ENCODE data around the gene EXPH5.
"Not testable (repeated sequence)": the region's sequence is repeated elsewhere in the genome, so short reads cannot be mapped to it uniquely, and the experiment has no call there.

The EXPH5 gene

DNA sequence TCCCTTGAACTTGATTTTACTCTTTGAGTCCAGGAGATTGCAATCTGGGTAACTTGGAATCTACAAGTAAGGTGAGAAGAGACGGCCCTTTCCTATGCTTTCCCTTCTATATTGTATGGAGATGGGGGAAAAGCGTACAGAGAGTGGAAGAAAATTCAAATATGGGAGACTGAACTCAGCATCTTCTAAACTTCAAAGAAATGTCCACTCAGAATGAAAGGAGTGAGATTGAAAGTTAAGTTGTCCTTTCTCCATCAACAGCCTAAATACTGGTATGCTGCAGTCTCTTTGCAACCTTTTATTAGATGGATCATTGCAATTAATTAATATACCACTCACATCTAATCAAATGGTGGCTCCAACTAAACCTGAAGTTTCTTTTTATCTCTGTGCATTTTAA is 6.4 kb upstream of the EXPH5 start:
- peaks cover 5% of the 10 kb centered on the region for H3K4me1 ChIP-seq (ENCODE audit: control insufficient read depth, low read depth, low read length)
- H3K27ac ChIP-seq (ENCODE audit: low read length), result no peak overlapping the region
- no peaks in the 10 kb centered on the region for H3K27me3 ChIP-seq (ENCODE audit: control insufficient read depth, insufficient read depth, low read length)
- no peaks in the 10 kb centered on the region for H3K36me3 ChIP-seq (ENCODE audit: control insufficient read depth, low read depth, low read length)
- H3K9ac ChIP-seq (ENCODE audit: low read length), result no peak overlapping the region
- H3K4me3 ChIP-seq (ENCODE audit: low read length), result no peak overlapping the region
- no peaks in the 10 kb centered on the region for H3K9me3 ChIP-seq (ENCODE audit: control insufficient read depth, low read depth, low read length)

DNA sequence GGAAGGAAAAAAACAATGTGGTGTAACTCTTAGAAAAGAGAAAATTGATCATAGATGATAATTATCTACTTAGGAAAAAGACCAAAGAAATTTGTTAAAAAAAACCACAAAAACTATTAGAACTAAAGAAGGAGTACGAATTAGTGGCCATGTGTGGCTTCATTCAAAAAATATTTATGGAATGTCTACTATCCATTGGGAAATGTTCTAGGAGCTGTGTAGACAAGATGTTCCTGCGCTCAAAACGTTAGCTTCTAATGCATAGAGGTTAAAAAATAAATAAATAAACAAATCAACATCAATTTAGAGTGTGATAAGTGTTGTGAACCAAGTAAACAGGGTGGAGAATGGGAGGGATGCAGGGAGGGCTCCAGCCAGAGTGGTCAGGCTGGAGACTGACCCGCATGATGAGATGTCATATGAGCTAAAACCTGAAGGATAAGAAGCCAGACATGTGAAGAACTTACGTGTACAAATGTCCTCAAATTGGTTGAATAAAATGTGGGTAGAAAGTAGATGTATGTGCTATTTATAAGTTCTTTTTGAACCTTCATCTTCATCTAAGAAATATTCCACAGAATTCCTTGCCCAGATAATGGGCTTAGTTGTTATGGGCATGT is 4.3 kb upstream of the EXPH5 start:
- Histone ChIP-seq H3K9me3 (ENCODE audit: control insufficient read depth, low read depth, low read length) (no peaks in the 10 kb centered on the region), H3K4me3 (ENCODE audit: low read length) (no peak overlapping the region), H3K4me1 (ENCODE audit: control insufficient read depth, low read depth, low read length) (peaks cover 6% of the 10 kb centered on the region), H3K27me3 (ENCODE audit: control insufficient read depth, insufficient read depth, low read length) (peaks cover 1% of the 10 kb centered on the region), H3K36me3 (ENCODE audit: control insufficient read depth, low read depth, low read length) (no peaks in the 10 kb centered on the region), H3K27ac (ENCODE audit: low read length) (no peak overlapping the region), H3K9ac (ENCODE audit: low read length) (no peak overlapping the region)

GRCh38 chr11:108596701-108597100 is 3.1 kb upstream of the EXPH5 start:
- H3K36me3 ChIP-seq (ENCODE audit: control insufficient read depth, low read depth, low read length), result no peaks in the 10 kb centered on the region

DNA sequence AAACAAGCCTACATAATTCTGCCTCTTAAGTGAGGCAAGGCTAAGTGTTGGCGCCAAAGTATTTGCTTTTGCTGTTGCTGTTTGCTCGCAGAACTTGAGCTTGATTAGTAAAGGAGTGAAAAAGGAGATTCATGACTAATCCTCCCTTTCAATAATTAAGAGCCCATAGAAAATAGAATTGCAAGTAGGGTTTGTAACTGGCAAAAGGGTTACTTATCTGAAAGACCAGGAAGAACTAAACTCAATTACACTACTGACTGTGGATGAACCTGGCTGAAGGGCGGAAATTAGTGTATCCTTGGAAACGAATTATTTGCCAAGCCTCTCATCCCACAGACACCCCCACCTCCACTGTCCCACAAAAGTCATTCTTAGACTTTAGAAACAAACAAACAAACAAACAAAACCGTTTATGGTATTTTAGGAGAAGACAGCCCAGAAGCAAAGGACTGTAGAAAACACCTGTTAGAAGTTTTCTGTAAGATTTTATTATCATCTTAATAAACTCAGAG is 411 bp upstream of the EXPH5 start:
- H3K36me3 ChIP-seq (ENCODE audit: control insufficient read depth, low read depth, low read length), result no peaks in the 10 kb centered on the region
- no peak overlapping the region for H3K27ac ChIP-seq (ENCODE audit: low read length)
- H3K27me3 ChIP-seq (ENCODE audit: control insufficient read depth, insufficient read depth, low read length), result peaks cover 21% of the 10 kb centered on the region
- H3K9ac ChIP-seq (ENCODE audit: low read length), result no peak overlapping the region
- no peaks in the 10 kb centered on the region for H3K9me3 ChIP-seq (ENCODE audit: control insufficient read depth, low read depth, low read length)
- peak overlapping the region; percentile 78 for H3K4me3 ChIP-seq (ENCODE audit: low read length)
- H3K4me1 ChIP-seq (ENCODE audit: control insufficient read depth, low read depth, low read length), result peaks cover 10% of the 10 kb centered on the region

More at GRCh38 chr11:108596701-108597100, 3.1 kb upstream of the EXPH5 start:
- Histone ChIP-seq H3K9ac (ENCODE audit: low read length) (no peak overlapping the region), H3K9me3 (ENCODE audit: control insufficient read depth, low read depth, low read length) (no peaks in the 10 kb centered on the region), H3K4me1 (ENCODE audit: control insufficient read depth, low read depth, low read length) (peaks cover 10% of the 10 kb centered on the region), H3K27ac (ENCODE audit: low read length) (no peak overlapping the region), H3K27me3 (ENCODE audit: control insufficient read depth, insufficient read depth, low read length) (peaks cover 13% of the 10 kb centered on the region), H3K4me3 (ENCODE audit: low read length) (no peak overlapping the region)

DNA sequence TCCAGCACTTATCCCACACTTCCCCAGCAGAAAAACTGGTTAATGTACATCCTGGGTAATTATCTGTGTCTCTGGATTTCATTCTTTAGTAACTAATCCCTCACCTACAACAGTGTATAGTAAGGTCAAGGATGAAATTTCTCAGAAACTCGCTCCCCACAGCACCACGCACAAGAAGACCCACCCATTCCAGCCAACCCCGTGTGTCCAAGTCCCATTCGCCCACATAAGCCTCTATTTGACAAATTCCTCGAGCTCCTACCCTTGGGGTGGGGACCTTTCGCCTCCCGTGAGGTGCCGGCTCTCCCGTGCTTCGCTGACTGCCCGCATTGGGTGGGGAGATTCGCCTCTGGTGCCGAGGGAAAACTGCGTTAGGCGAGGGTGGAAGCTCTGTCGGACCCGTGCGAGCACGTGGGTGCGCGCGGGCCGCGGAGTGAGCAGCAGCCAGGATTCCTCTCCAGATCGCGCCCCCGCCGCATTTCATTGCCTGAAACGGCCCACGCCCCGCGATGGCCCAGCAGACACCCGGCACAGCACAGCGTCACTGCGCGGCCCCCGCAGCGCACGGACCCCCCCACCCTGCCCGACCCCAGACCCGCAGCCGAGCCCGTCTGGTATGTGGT is 866 bp downstream of the EXPH5 start:
- Histone ChIP-seq H3K36me3 (ENCODE audit: control insufficient read depth, low read depth, low read length) (no peaks in the 10 kb centered on the region), H3K4me3 (ENCODE audit: low read length) (peak overlapping the region; percentile 78), H3K9me3 (ENCODE audit: control insufficient read depth, low read depth, low read length) (no peaks in the 10 kb centered on the region), H3K9ac (ENCODE audit: low read length) (peak overlapping the region; percentile 46), H3K27ac (ENCODE audit: low read length) (no peak overlapping the region), H3K4me1 (ENCODE audit: control insufficient read depth, low read depth, low read length) (peaks cover 10% of the 10 kb centered on the region), H3K27me3 (ENCODE audit: control insufficient read depth, insufficient read depth, low read length) (peaks cover 21% of the 10 kb centered on the region)

GRCh38 chr11:108591893-108592292 is 1.7 kb downstream of the EXPH5 start:
- Histone ChIP-seq H3K9ac (ENCODE audit: low read length) (no peak overlapping the region), H3K27me3 (ENCODE audit: control insufficient read depth, insufficient read depth, low read length) (peaks cover 21% of the 10 kb centered on the region), H3K4me1 (ENCODE audit: control insufficient read depth, low read depth, low read length) (peaks cover 10% of the 10 kb centered on the region), H3K36me3 (ENCODE audit: control insufficient read depth, low read depth, low read length) (no peaks in the 10 kb centered on the region), H3K4me3 (ENCODE audit: low read length) (peak overlapping the region; percentile 78), H3K27ac (ENCODE audit: low read length) (no peak overlapping the region), H3K9me3 (ENCODE audit: control insufficient read depth, low read depth, low read length) (no peaks in the 10 kb centered on the region)

GRCh38 chr11:108589136-108589535 is 4.4 kb downstream of the EXPH5 start:
- Histone ChIP-seq H3K4me3 (ENCODE audit: low read length) (no peak overlapping the region), H3K36me3 (ENCODE audit: control insufficient read depth, low read depth, low read length) (no peaks in the 10 kb centered on the region), H3K27me3 (ENCODE audit: control insufficient read depth, insufficient read depth, low read length) (peaks cover 21% of the 10 kb centered on the region), H3K9ac (ENCODE audit: low read length) (no peak overlapping the region), H3K4me1 (ENCODE audit: control insufficient read depth, low read depth, low read length) (peaks cover 4% of the 10 kb centered on the region), H3K27ac (ENCODE audit: low read length) (no peak overlapping the region), H3K9me3 (ENCODE audit: control insufficient read depth, low read depth, low read length) (no peaks in the 10 kb centered on the region)

DNA sequence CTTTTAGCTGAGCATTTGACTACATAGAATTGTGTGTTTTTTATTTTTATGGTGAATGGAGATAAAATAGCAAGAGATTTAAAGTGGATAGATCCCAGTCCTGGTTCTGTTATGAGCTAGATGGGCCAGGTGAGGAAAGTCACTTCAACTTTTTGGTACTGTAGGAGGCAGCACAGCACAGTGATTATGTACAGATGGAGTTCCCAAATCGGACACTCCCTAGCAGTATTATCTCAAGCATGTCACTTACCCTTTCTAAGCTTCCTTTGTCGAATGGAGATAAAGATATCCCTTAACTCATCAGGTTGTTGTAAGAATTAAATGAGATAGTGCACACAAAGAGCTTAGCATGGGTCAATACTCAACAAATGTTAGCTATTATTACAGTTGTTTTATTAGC is 5.3 kb downstream of the EXPH5 start:
- Histone ChIP-seq H3K9me3 (ENCODE audit: control insufficient read depth, low read depth, low read length) (no peaks in the 10 kb centered on the region), H3K9ac (ENCODE audit: low read length) (no peak overlapping the region), H3K27ac (ENCODE audit: low read length) (no peak overlapping the region), H3K4me3 (ENCODE audit: low read length) (no peak overlapping the region), H3K4me1 (ENCODE audit: control insufficient read depth, low read depth, low read length) (peaks cover 4% of the 10 kb centered on the region), H3K27me3 (ENCODE audit: control insufficient read depth, insufficient read depth, low read length) (peaks cover 21% of the 10 kb centered on the region), H3K36me3 (ENCODE audit: control insufficient read depth, low read depth, low read length) (no peaks in the 10 kb centered on the region)

- Histone ChIP-seq H3K9ac (ENCODE audit: low read length) (no peak overlapping the region), H3K27ac (ENCODE audit: low read length) (no peak overlapping the region), H3K36me3 (ENCODE audit: control insufficient read depth, low read depth, low read length) (no peaks in the 10 kb centered on the region)
Measured at GRCh38 chr11:108587109-108587508, 6.5 kb downstream of the EXPH5 start.

DNA sequence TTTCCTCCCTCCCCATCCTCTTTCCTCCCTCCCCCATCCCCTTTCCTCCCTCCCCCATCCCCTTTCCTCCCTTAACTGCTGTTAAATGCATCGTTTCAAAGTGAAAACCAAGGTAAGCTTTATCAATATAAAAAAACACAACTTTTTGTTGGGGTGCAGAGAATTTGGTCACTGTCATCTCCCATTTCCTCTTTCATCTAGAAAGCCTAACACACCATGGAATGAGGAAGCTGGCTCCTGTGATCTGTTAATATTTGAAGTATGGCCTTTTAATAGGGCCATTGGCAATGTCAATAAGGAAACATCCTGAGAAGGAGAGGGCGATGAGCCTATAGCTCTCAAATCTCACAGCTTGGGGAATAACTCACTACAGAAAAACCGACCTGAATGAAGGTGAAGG is 7.0 kb downstream of the EXPH5 start:
- Histone ChIP-seq H3K4me1 (ENCODE audit: control insufficient read depth, low read depth, low read length) (no peaks in the 10 kb centered on the region), H3K9ac (ENCODE audit: low read length) (no peak overlapping the region), H3K27ac (ENCODE audit: low read length) (no peak overlapping the region), H3K9me3 (ENCODE audit: control insufficient read depth, low read depth, low read length) (no peaks in the 10 kb centered on the region), H3K27me3 (ENCODE audit: control insufficient read depth, insufficient read depth, low read length) (peaks cover 7% of the 10 kb centered on the region), H3K4me3 (ENCODE audit: low read length) (no peak overlapping the region), H3K36me3 (ENCODE audit: control insufficient read depth, low read depth, low read length) (no peaks in the 10 kb centered on the region)

More at GRCh38 chr11:108587109-108587508, 6.5 kb downstream of the EXPH5 start:
- Histone ChIP-seq H3K4me3 (ENCODE audit: low read length) (no peak overlapping the region), H3K27me3 (ENCODE audit: control insufficient read depth, insufficient read depth, low read length) (peaks cover 12% of the 10 kb centered on the region), H3K4me1 (ENCODE audit: control insufficient read depth, low read depth, low read length) (no peaks in the 10 kb centered on the region), H3K9me3 (ENCODE audit: control insufficient read depth, low read depth, low read length) (no peaks in the 10 kb centered on the region)

GRCh38 chr11:108586185-108586584 is 7.4 kb downstream of the EXPH5 start:
- not testable (repeated sequence) for H3K4me1 ChIP-seq (ENCODE audit: control insufficient read depth, low read depth, low read length); H3K27ac ChIP-seq (ENCODE audit: low read length); H3K9me3 ChIP-seq (ENCODE audit: control insufficient read depth, low read depth, low read length); H3K27me3 ChIP-seq (ENCODE audit: control insufficient read depth, insufficient read depth, low read length); H3K9ac ChIP-seq (ENCODE audit: low read length); H3K36me3 ChIP-seq (ENCODE audit: control insufficient read depth, low read depth, low read length); H3K4me3 ChIP-seq (ENCODE audit: low read length)

DNA sequence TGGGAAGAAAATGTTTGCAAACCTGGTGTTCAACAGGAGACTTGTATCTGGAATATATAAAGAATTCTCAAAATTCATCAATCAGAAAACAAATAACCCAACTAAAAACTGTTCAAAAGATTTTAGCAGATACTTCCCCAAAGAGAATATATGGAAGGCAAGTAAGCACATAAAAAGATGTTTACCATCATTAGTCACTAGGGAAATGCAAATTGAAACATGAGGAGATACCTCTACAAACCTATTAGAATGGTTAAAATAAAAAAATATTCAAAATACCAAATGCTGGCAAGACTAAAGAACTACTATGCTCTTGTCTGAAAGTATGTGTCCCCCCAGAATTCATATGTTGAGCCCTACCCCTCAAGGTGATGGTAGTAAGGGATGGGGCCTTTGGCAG is 8.6 kb downstream of the EXPH5 start:
- H3K4me1 ChIP-seq (ENCODE audit: control insufficient read depth, low read depth, low read length), result no peaks in the 10 kb centered on the region
- no peaks in the 10 kb centered on the region for H3K36me3 ChIP-seq (ENCODE audit: control insufficient read depth, low read depth, low read length)
- H3K9ac ChIP-seq (ENCODE audit: low read length), result no peak overlapping the region

More for the DNA sequence above, 8.6 kb downstream of the EXPH5 start:
- no peak overlapping the region for H3K4me3 ChIP-seq (ENCODE audit: low read length)
- H3K27ac ChIP-seq (ENCODE audit: low read length), result no peak overlapping the region
- H3K9me3 ChIP-seq (ENCODE audit: control insufficient read depth, low read depth, low read length), result no peaks in the 10 kb centered on the region
- no peaks in the 10 kb centered on the region for H3K27me3 ChIP-seq (ENCODE audit: control insufficient read depth, insufficient read depth, low read length)
